Osteoblast (primary cell): Measurements from ENCODE around the gene MRPL34. TPM values are rescaled to one million over a fixed set of nuclear protein-coding genes. Genes with fewer than 3 reads are reported as not detected.

Source experiments
- DNase-seq: peaks from one replicate; pipeline ENCODE4 v3.0.0; 2011; ENCODE audit warnings: low spot score, mixed read lengths; ENCODE audit not compliant: insufficient read length; ENCODE audit errors: missing footprints
- H2AFZ ChIP-seq: 2 replicates; pipeline ENCODE4 v1.6.0; 2011; ENCODE audit warnings: mild to moderate bottlenecking, low read length
- H3K27ac ChIP-seq: 2 replicates; pipeline ENCODE4 v1.5.1; 2011; ENCODE audit warnings: mild to moderate bottlenecking, low read depth, low read length, moderate library complexity
- H3K27me3 ChIP-seq: 2 replicates; pipeline ENCODE4 v1.6.0; 2012; ENCODE audit warnings: mild to moderate bottlenecking, control low read depth, inconsistent platforms, low read length, moderate library complexity; ENCODE audit not compliant: insufficient read depth
- H3K36me3 ChIP-seq: 2 replicates; pipeline ENCODE4 v1.5.1; 2011; ENCODE audit warnings: mild to moderate bottlenecking, low read length, control low read depth, moderate library complexity; ENCODE audit not compliant: insufficient read depth
- H3K4me1 ChIP-seq: 2 replicates; pipeline ENCODE4 v1.5.1; 2011; ENCODE audit warnings: mild to moderate bottlenecking, low read length, control low read depth, moderate library complexity; ENCODE audit not compliant: insufficient read depth
- H3K4me2 ChIP-seq: 2 replicates; pipeline ENCODE4 v1.6.0; 2011; ENCODE audit warnings: mild to moderate bottlenecking, low read length; ENCODE audit not compliant: insufficient read depth
- H3K4me3 ChIP-seq: fragments of 200-600 bp; sonication (generic); 3 replicates; pipeline ENCODE4 v1.5.1; 2012; ENCODE audit warnings: mild to moderate bottlenecking, low read length, inconsistent platforms; ENCODE audit not compliant: insufficient read depth
- H3K79me2 ChIP-seq: 2 replicates; pipeline ENCODE4 v1.6.0; 2012; ENCODE audit warnings: mild to moderate bottlenecking, low read length, control low read depth, inconsistent platforms; ENCODE audit not compliant: insufficient read depth
- H3K9me3 ChIP-seq: 2 replicates; pipeline ENCODE4 v1.5.1; 2011; ENCODE audit warnings: low read depth, low read length, control low read depth
- H4K20me1 ChIP-seq: 2 replicates; pipeline ENCODE4 v1.6.0; 2012; ENCODE audit warnings: mild to moderate bottlenecking, low read length, control low read depth; ENCODE audit not compliant: insufficient read depth
- CTCF ChIP-seq: IDR thresholded peaks from 2 replicates; pipeline ENCODE4 v1.5.1; 2011; ENCODE audit warnings: mild to moderate bottlenecking, low read depth, low read length, moderate library complexity; ENCODE audit errors: extremely low read depth
- total RNA-seq: library from RNA; depleted of rRNA; stranded (reverse); fragments of >200 nt; gene quantifications from 2 replicates; pipeline ENCODE4 v1.2.3, GENCODE V29; 2012

Gene MRPL34
- total RNA-seq, 1 donor, result 40.5 TPM

DNA sequence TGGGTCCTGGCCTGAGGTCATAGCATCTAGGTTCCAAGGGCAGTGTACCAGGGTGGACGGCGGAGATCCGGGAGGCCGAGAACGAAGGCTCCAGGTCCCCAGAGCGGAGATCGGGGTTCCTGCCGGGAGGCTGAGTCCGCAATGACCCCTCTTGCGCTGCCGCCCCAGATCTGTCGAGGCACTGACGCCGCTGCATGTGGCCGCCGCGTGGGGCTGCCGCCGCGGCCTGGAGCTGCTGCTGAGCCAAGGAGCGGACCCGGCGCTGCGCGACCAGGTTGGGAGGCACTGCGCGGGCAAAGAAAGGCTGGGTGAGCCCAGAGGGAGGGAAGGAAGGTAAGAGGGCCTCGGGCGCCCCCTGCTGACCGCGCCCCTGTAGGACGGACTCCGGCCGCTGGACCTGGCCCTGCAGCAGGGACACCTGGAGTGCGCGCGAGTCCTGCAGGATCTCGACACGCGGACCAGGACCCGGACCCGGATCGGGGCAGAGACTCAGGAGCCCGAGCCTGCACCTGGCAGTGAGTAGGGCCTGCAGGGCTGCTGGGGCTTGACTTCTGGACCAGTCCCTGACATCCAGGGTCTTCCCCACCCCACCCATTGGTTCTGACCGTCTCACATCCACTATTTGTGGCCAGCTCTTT, 23.1 kb upstream of the MRPL34 start:
- H3K4me2 ChIP-seq, result peak overlapping the region; percentile 84
- no peaks in the 10 kb centered on the region for H3K36me3 ChIP-seq
- peak overlapping the region; percentile 65 for H3K4me3 ChIP-seq
- no peaks in the 10 kb centered on the region for H3K9me3 ChIP-seq
- no peak overlapping the region for H3K27ac ChIP-seq
- H3K27me3 ChIP-seq, result no peaks in the 10 kb centered on the region
- peaks cover 7% of the 10 kb centered on the region for H3K4me1 ChIP-seq
- peaks cover 3% of the 10 kb centered on the region for H4K20me1 ChIP-seq
- DNase-seq, result peak; percentile 99
- peak overlapping the region; percentile 77 for H2AFZ ChIP-seq
- H3K79me2 ChIP-seq, result no peaks in the 10 kb centered on the region
- TF ChIP-seq CTCF, result peak; percentile 79

- H3K4me1 ChIP-seq, result peaks cover 7% of the 10 kb centered on the region
- H3K4me2 ChIP-seq, result no peak overlapping the region
- H3K79me2 ChIP-seq, result no peaks in the 10 kb centered on the region
- H2AFZ ChIP-seq, result no peak overlapping the region
- H3K4me3 ChIP-seq, result no peak overlapping the region
- no peak for TF ChIP-seq CTCF
- no peak overlapping the region for H3K27ac ChIP-seq
- DNase-seq, result peak; percentile 26
- H3K27me3 ChIP-seq, result no peaks in the 10 kb centered on the region
- H3K9me3 ChIP-seq, result no peaks in the 10 kb centered on the region
- peaks cover 3% of the 10 kb centered on the region for H4K20me1 ChIP-seq
- H3K36me3 ChIP-seq, result no peaks in the 10 kb centered on the region
Observed at GRCh38 chr19:17283504-17283996, 22.1 kb upstream of the MRPL34 start.

- H3K79me2 ChIP-seq, result no peaks in the 10 kb centered on the region
- peaks cover 7% of the 10 kb centered on the region for H3K4me1 ChIP-seq
- H3K4me2 ChIP-seq, result no peak overlapping the region
- TF ChIP-seq CTCF, result no peak
- no peak overlapping the region for H3K27ac ChIP-seq
- no peaks in the 10 kb centered on the region for H3K27me3 ChIP-seq
- no peaks in the 10 kb centered on the region for H3K36me3 ChIP-seq
- H4K20me1 ChIP-seq, result no peaks in the 10 kb centered on the region
- H3K9me3 ChIP-seq, result no peaks in the 10 kb centered on the region
- H3K4me3 ChIP-seq, result no peak overlapping the region
- no peak overlapping the region for H2AFZ ChIP-seq
- peak; percentile 52 for DNase-seq
Observed at GRCh38 chr19:17285415-17286135, 20.1 kb upstream of the MRPL34 start.

DNA sequence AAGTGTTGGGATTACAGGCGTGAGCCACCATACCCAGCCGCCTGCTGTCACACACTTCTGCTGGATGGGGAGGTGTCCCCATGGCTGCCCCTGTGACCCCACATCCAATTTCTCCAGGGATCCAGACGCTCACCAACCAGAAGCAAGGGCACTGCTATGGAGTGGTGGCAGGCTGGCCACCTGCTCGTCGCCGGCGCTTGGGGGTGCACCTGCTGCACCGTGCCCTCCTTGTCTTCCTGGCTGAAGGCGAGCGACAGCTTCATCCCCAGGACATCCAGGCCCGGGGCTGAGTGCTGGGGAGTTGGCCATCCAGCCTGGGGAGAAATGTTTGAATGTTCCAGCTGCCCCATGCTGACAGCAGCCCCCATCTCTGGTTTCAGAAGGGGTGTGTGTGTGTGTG, 19.4 kb upstream of the MRPL34 start:
- no peak for DNase-seq

More for the DNA sequence above, 19.4 kb upstream of the MRPL34 start:
- Histone ChIP-seq H3K4me3 (no peak overlapping the region), H3K27ac (no peak overlapping the region), H2AFZ (no peak overlapping the region), H3K4me2 (no peak overlapping the region), H4K20me1 (no peaks in the 10 kb centered on the region), H3K4me1 (peaks cover 7% of the 10 kb centered on the region), H3K27me3 (no peaks in the 10 kb centered on the region), H3K36me3 (no peaks in the 10 kb centered on the region), H3K79me2 (no peaks in the 10 kb centered on the region), H3K9me3 (no peaks in the 10 kb centered on the region)
- no peak for TF ChIP-seq CTCF
